Measurements from ENCODE around the gene TAF10.

TAF10 gene

DNA sequence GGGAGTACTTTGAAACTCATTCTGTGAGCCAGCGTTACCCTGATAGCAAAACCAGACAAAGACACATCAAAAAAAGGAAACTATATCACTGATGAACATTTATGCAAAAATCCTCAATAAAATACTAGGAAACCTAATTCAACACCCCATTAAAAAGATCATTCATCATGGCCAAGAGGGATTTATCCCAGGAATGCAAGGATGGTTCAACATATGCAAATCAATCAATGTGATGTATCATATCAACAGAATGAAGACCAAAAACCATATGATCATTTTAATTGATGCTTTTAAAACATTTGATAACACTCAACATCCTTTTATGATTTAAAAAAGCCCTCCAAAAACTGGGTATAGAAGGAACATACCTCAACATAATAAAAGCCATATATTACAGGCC, 28.4 kb downstream of the TAF10 start:
- no peak for DNase-seq (ENCODE audit: low read depth)

DNA sequence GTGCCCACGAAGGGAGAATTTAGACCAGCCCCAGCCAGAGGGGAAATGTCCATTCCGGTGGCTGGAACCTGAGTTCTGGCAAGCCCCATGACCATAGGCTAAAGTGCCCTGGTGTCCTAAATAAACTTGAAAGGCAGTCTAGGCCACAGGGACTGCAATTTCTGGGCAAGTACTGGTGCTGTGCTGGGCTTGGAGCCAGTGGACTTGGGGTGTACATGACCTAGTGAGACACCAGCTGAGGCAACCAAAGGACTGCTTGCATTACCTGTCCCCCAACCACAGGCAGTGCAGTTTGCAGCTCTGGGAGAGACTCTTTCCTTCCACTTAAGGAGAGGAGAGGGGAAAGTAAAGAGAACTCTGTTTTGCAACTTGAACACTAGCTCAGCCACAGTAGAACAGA, 32.3 kb downstream of the TAF10 start:
- DNase-seq (ENCODE audit: low read depth), result no peak

DNA sequence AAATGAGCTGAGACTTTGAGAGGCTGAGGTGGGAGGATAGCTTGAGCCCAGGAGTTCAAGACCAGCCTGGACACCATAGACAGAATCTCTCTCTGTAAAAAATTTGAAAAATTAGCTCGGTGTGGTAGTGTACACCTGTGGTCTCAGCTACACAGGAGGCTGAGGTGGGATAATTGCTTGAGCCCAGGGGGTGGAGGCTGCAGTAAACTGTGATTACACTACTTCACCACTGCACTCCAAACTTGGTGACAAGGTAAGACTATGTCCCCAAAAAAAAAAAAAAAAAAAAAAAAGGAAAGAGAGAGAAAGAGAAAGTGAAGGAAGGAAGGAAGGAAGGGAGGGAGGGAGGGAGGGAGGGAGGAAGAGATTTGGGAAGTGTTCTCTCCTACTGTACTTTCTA, 33.9 kb downstream of the TAF10 start:
- no peak for DNase-seq (ENCODE audit: low read depth)

DNA sequence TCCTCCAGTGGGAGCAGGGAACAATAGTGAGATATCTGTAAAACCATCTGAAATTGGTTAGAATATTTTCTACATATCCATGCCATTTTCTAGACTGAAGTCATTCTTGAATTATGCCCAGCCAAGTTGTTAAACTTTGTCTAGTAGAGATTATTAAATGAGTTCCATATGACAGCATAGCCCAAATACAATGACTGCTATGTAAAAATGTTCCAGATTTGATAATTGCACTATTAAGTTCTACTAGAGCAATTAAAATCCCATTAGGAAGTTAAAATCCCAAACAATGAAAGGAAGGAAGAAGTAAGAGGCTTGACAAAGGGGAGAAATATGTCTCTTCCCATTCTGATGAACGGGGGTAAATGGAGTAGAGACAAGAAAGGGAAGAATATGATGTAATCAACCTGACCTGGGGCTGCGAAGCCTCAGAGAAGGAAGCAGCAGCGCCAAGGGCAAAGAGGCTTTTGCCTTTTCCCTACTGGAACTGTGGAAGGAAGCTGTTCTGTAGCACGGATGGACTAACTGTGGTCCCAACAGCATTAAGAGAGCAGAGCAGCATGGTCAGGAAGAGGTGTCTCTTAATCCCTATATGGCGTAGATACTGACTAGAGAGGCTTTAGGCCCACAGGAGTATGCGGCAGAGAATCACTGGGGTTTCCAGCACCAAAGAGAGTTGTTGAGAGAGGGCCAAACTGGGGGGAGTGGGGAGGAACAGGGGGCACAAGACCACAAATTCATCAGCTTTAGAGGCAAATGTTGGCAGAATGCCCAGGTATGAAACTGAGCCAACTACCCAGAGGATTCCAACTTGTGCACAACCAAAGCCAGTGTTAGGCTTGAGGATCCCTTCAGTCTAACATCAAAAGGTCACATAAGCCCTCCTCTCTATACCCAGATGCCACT, 35.3 kb downstream of the TAF10 start:
- no peak for DNase-seq (ENCODE audit: low read depth)

DNA sequence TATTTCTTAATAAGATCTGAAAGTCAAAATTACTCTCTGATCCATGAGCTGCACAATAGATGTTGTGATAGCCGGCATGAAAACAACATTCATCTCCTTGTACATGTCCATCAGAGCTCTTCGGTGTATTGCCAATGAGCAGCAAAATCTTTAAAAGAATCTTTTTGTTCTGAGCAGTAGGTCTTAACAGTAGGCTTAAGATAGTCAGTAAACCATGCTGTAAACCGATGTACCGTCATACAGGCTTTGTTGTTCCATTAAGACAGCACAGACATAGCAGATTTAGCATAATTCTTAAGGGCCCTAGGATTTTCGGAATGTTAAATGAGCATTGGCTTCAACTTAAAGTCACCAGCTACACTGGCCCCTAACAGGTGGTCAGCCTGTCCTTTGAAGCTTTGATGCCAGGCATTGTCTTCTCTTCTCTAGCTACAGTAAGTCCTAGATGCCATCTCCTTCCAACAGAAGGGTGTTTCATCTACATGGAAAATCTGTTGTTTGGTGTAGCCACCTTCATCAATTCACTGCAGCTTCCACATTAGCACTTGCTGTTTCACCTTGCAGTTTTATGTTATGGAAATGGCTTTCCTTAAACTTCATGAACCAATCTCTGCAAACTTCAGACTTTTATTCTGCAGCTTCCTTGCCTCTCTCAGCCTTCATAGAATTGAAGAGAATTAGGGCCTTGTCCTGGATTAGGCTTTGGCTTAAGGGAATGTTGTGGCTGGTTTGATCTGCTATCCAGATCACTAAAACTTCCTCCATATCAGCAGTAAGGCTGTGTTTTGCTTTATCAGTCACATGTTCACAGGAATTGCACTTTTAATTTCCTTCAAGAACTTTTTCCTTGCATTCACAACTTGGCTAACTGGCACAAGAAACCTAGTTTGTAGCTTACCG, 37.0 kb downstream of the TAF10 start:
- DNase-seq (ENCODE audit: low read depth), result no peak

DNA sequence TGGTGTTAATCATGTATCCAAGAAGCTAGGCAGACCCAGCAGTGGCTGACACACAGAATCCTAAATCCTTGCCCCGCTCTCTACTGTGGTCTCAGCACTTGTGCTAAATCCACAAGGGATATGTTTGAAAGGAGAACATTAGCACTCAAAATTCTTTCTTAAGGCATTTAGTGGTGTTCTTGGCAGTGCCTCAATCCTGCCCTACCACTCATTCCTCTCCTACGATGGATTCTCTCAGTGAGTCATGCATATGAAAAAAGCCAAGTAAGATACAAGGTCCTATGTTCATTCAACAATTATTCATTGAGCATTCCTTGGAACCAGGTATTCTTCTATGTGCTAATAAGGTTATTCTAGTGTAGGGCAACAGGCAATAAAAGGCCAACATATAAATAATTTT, 39.8 kb downstream of the TAF10 start:
- DNase-seq (ENCODE audit: low read depth), result no peak

DNA sequence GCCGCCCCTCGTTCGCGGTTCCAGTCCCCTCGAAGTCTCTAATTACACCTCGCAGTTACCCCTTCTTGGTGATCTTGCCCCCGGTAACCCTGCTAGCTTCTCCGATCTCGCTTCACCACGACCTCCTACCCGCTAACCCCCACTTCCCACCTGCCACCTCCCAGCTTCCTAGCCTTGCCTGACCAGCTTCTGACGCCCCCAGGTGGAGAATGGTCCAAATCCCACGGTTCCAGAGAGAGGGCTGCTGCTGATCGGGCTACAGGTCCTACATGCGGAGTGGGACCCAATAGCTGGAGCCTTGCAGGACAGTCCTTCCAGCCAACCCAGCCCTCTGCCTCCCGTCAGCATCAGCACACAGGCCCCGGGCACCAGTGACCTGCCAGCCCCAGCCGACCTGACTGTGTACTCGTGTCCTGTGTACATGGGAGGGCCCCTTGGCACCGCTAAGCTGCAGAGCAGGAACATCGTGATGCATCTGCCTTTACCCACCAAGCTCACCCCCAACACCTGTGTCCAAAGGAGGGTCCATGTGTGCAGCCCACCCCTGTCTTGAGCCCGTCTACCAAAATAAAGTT, 40.5 kb downstream of the TAF10 start:
- no peak for DNase-seq (ENCODE audit: low read depth)

DNA sequence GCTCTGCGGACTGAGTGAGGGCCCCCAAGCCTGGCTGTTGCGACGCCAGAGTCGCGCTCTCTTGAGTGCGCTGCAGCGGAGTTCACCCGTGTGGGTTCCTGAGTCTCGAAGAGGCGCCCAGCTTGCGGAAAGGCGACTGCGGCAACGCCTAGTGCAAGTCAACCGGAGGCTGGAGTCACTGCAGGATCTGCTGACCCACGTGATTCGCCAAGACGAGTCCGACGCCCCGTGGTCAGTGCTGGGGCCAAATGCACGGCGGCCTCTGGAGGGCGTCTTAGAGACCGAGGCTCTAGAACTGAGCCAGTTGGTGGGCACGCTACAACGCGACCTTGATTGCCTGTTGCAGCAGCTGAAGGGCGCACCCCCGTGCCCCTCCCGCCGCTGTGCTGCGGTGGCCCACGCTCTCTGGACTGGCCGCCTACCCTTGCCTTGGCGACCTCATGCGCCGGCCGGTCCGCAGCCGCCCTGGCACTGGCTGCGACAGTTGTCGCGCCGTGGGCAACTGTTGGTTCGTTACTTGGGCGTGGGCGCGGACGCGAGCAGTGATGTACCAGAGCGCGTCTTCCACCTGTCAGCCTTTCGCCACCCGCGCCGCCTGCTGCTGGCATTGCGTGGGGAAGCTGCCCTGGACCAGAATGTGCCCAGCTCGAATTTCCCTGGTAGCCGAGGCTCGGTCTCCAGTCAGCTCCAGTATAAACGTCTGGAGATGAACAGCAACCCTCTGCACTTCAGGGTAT, 41.2 kb downstream of the TAF10 start:
- DNase-seq (ENCODE audit: low read depth), result no peak

DNA sequence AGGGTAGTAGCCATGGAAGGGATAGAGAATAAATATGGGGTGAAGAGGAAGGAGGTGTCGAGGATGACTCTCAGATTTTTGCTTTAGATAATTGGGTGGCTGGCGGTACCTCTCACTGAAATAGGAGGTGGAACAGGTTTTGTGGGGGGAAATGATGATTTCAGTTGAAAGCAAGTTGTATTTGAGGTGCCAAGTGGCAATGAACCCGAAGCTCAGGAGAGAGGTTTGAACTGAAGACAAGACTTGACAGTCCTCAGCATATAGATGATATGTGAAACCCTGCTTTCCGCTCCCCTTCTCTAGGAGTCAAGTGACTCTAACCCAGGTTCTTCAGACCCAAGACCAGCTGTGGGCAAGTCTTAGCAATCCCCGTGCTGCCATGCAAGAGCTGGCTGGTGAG, 42.3 kb downstream of the TAF10 start:
- DNase-seq (ENCODE audit: low read depth), result no peak

DNA sequence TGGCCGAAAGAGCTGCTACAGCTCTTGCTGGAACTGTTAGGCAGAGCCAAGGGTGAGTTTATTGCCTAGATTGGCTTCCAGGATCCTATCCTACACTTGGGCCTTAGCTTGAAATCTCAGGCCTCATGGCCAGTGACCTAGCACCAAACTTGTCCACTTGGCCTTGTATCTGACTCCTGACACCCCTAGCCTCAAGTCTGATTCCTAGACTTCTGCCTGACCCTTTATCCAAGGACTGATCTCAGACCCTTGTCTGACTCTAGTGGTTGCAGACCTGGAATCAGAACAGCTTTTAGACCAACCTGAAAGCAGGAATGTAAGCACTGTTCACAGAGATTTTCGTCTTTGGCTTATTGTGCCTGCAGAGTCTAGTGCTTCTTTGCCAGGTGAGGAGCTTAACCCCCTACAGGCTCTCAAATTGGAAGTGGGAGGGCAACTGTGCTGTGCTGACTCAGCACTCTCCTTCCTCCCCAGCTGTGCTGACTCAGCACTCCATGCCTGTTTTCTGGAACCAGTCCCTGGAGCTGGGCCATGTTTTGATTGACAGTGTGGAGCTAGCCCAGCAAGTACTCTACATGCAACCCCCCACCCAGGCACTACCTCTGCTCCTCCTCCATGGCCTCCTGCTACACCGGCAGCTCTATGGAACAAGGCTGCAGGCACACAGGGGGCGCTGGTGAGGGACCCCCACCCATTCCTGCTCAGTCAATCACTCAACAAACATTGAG, 43.7 kb downstream of the TAF10 start:
- no peak for DNase-seq (ENCODE audit: low read depth)

DNA sequence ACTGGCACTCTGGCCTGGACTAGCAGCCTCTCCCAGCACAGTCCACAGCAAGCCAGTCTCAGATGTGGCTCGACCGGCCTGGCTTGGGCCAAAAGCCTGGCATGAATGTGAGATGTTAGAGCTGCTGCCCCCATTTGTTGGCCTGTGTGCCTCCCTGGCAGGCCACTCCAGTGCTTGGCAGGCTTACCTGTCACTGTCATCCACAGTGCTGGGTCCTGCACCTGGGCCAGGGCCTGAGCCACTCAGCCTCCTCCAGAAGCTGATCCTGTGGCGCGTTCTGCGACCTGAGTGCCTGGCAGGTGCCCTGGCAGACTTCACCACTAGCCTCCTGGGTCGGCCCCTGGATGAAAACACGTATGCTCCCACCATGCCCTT, 44.7 kb downstream of the TAF10 start:
- DNase-seq (ENCODE audit: low read depth), result no peak

DNA sequence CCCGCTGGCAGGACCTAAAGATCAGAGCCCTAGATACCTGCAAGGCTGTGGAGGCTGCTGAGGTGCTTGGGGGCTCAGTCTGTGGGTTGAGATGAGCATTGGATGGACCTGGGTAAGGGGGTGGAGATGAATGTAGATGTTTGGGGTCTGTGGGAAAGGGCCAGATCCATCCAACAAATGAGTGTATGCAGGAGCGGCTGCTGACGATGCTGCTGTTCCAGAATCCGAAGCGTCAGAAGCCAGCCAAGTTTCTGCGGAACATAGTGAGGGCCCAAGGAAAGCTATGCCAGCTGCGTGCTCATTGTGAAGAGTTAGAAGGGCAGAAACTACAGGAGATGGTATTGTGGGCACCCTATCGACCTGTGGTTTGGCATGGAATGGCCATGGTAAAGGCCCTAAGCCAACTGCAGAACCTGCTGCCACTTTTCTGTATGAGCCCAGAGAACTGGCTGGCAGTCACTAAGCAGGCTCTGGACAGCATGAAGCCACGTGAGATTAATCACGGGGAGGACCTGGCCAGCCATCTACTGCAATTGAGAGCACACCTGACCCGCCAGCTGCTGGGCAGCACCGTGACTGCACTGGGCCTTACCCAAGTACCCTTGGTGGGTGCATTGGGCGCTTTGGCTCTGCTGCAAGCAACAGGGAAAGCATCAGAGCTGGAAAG, 45.2 kb downstream of the TAF10 start:
- DNase-seq (ENCODE audit: low read depth), result no peak

DNA sequence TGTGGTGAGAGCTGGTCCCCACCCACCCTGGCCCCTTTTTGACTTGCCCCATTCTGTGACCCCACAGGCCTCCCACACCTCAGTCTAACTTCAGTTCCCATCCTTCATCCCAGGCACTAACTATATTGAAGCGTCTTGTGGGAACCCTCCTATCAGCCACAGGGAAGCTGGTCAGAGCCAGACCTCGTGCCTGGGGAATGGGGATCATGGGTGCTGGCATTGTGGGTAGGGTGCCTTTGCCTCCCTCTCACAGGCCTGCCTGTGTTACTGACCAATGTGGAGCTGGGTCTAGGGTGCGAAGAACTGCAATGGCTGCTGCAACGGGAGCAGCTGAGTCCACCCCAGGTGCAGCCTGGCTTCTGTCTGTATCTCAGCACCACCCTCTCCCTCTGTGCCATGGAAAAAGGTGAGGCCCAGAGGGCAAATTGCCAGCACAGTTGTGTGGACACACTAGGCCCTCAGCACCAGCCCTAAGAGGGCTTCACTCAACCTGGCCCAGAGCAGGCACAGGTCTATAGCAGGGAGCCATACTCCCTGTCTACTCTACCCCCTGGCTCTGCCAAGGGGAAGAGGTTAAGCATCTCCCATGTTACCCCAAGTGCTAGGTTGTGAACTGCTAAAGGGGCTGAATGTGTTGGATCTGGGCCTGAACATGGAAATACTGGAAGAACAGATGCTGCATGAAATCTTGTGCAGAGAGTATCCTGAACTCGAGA, 45.9 kb downstream of the TAF10 start:
- no peak for DNase-seq (ENCODE audit: low read depth)

DNA sequence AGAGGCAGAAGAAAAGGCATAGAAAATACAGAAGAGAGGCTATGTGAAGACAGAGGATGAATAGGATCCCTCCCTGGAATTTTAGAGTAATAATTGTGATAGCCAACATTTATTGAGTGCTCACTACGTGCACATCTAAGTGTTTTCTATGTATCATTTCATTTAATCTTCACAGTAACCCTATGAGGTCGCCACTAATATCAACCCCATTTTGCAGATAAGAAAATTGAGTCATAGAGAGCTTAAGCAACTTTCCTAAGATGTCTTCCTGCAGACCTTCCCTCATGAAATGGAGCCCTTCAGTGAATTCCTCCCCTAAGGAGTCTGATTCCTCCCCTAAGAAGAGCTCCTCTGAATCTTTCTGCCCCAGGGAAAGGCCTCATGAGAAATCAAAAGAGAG, 46.7 kb downstream of the TAF10 start:
- no peak for DNase-seq (ENCODE audit: low read depth)

DNA sequence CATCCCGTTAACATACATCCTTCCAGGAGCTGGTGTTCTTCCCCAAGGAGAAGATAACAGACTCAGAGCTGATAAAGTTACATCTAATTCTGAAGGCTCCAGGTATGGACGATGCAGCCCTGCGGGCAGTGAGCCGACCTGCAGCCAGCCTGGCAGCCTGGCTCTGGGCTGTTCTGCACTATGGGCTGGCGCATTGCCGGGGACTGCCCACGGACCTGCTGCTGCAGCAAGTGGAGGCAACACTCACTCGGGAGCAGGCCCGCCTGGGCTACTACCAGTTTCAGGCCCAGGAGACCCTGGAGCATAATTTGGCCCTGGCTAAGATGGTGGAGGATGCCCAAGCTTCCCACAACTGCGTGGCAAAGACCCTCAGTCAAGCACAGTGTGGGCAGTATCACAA, 48.3 kb downstream of the TAF10 start:
- no peak for DNase-seq (ENCODE audit: low read depth)

DNA sequence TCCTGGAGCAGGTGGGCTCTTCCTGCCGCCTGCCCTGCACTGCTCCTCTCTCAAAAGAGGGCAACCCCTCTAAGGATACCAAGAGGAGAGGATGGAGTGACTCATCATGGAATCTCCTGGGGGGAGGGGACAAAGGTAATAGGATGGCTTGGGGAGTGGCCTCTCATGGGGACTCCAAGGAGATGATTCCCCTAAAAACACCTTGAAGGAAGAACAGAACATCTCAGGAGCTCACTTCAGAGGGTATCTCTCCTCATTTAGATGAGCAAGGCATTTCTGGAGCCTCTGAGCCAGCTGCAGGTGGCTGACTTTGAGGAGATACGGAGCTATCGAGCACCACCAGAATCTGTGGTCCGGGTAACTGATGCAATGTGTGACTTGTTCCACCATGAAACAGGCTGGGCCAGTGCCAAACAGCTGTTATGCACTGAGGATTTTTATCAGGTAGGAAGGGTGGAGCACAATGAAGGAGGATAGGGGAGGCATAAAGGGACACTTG, 48.8 kb downstream of the TAF10 start:
- DNase-seq (ENCODE audit: low read depth), result no peak

DNA sequence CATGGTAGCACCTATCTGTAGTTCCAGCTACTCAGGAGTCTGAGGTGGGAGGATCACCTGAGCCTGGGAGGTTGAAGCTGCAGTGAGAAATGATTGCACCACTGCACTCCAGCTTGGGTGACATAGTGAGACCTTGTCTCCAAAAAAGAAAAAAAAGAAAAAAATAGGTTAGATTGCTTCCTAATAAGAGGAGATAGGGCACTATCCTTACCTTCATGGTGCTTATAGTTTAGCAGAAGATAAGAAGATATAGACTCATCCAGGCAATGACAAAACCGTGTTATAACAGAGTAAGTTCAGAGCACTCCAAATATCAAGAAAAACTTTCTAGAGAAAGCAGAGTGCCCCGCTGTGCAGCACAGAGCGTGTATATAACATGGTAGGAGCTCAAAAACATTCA, 50.7 kb downstream of the TAF10 start:
- no peak for DNase-seq (ENCODE audit: low read depth)

All from stimulated activated CD8-positive, alpha-beta memory T cell treated with anti-CD3 and anti-CD28 coated beads, Interleukin-15, amount 100 ng/mL, for 24 hours (primary cell).